ENCODE results near the gene MSMP. TPM values are rescaled to one million over a fixed set of nuclear protein-coding genes. Genes with fewer than 3 reads are reported as not detected.
A peak's percentile ranks its signal among the peaks of the same experiment; 100 is the strongest.

The MSMP gene
- total RNA-seq, 1 donor from 2014 or later = not detected

DNA sequence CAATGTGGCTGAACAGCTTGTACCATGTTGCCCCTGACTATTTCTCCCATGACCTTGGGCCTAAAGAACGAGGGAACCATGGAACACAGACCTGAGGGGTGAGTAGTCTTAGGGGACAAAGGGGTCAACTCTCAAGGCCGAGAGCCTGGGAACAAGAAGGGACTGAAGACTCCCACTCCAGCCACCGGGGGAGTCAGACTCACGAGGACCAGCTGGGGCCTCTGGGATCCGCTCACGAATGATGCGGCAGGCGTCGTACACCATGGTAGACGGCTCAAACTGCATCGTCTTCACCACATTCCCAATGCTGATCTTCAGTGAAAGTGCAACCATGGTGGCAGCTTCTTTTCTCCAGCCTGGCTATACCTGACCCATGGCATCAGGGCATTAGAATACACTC lies 28.7 kb downstream of the MSMP start:
- no peak overlapping the region for H3K4me3 ChIP-seq (ENCODE audit: low read depth, low read length)
- peaks cover 32% of the 10 kb centered on the region for H3K36me3 ChIP-seq (ENCODE audit: control insufficient read depth, insufficient read depth, low read length)
- TF ChIP-seq, protein P1, sequence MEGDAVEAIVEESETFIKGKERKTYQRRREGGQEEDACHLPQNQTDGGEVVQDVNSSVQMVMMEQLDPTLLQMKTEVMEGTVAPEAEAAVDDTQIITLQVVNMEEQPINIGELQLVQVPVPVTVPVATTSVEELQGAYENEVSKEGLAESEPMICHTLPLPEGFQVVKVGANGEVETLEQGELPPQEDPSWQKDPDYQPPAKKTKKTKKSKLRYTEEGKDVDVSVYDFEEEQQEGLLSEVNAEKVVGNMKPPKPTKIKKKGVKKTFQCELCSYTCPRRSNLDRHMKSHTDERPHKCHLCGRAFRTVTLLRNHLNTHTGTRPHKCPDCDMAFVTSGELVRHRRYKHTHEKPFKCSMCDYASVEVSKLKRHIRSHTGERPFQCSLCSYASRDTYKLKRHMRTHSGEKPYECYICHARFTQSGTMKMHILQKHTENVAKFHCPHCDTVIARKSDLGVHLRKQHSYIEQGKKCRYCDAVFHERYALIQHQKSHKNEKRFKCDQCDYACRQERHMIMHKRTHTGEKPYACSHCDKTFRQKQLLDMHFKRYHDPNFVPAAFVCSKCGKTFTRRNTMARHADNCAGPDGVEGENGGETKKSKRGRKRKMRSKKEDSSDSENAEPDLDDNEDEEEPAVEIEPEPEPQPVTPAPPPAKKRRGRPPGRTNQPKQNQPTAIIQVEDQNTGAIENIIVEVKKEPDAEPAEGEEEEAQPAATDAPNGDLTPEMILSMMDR (IDR thresholded peaks at IDR 0.05; ENCODE audit: insufficient read depth, low read length, severe bottlenecking) = no peak
- DNase-seq (ENCODE audit: low read depth) (no peak), FAIRE-seq (no peak)
- no peaks in the 10 kb centered on the region for H3K27me3 ChIP-seq (ENCODE audit: control insufficient read depth, insufficient read depth, low read length)

DNA sequence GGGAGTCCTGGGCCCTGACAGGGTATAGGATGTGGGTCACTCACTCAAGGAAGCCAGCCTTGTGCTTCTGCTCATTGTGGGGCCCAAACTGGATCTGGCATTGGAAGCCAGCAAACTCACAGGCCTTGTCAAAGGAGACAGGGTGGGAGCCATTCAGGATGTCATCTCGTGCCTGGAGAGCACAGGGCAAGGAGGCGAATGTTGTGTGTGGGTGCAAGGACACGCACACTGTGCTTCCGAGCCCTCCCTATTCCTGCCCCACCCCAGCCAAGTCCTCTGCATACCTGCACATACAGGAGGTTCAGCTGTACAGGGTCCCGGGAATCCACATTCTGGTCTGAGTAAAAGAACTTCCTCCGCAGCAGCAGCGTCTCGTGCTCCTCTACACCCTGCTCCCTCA lies 30.2 kb downstream of the MSMP start:
- no peak overlapping the region for H3K4me3 ChIP-seq (ENCODE audit: low read depth, low read length)
- H3K36me3 ChIP-seq (ENCODE audit: control insufficient read depth, insufficient read depth, low read length) = peaks cover 42% of the 10 kb centered on the region
- no peak for FAIRE-seq
- no peaks in the 10 kb centered on the region for H3K27me3 ChIP-seq (ENCODE audit: control insufficient read depth, insufficient read depth, low read length)
- no peak for DNase-seq (ENCODE audit: low read depth)
- TF ChIP-seq, protein P1 (IDR thresholded peaks at IDR 0.05; ENCODE audit: insufficient read depth, low read length, severe bottlenecking) = no peak

DNA sequence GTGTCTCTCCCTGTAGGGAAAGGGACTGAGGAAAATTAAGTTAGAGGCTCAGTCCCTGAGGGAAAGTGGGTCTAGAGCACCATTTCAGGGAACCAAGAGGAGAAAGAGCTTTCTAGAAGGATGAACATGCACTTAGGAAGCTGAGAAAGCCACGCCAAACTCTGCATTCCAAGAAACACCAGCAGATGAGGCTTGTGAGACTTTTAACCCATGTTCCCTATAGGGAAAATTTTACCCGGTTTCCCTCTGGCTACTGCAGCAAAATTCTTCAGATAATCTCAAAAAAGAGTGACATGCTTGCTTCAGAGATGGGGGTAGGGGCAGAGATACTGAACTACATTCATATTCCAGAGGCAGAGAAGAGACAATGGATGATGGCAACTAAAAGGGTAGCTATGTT lies 30.6 kb downstream of the MSMP start:
- DNase-seq (ENCODE audit: low read depth) (no peak), FAIRE-seq (no peak)
- Histone ChIP-seq H3K27me3 (ENCODE audit: control insufficient read depth, insufficient read depth, low read length) (no peaks in the 10 kb centered on the region), H3K36me3 (ENCODE audit: control insufficient read depth, insufficient read depth, low read length) (peaks cover 46% of the 10 kb centered on the region), H3K4me3 (ENCODE audit: low read depth, low read length) (no peak overlapping the region)
- TF ChIP-seq, protein P1 (IDR thresholded peaks at IDR 0.05; ENCODE audit: insufficient read depth, low read length, severe bottlenecking) = no peak

DNA sequence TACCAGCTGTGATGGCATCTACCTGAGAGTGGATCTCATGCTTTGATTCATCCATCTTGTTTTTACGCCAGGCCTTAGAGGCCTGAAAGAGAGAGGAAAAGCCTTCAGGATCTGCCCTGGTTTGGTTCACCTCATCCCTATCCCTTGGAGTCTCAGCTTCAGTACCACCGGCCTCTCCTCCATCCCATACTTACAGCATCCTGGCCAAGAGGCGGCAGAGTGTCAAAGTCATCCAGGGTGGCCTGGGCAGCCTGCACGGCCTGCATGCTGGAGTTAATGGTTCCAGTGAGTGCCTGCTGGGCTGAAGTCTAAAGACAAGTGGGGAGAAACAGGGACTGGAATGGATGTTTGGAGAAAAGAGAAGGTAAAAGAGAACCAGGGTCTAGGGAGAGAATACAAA lies 34.5 kb downstream of the MSMP start:
- TF ChIP-seq, protein P1 (IDR thresholded peaks at IDR 0.05; ENCODE audit: insufficient read depth, low read length, severe bottlenecking) = no peak
- Histone ChIP-seq H3K4me3 (ENCODE audit: low read depth, low read length) (no peak overlapping the region), H3K36me3 (ENCODE audit: control insufficient read depth, insufficient read depth, low read length) (peaks cover 65% of the 10 kb centered on the region), H3K27me3 (ENCODE audit: control insufficient read depth, insufficient read depth, low read length) (no peaks in the 10 kb centered on the region)
- FAIRE-seq (no peak), DNase-seq (ENCODE audit: low read depth) (no peak)

DNA sequence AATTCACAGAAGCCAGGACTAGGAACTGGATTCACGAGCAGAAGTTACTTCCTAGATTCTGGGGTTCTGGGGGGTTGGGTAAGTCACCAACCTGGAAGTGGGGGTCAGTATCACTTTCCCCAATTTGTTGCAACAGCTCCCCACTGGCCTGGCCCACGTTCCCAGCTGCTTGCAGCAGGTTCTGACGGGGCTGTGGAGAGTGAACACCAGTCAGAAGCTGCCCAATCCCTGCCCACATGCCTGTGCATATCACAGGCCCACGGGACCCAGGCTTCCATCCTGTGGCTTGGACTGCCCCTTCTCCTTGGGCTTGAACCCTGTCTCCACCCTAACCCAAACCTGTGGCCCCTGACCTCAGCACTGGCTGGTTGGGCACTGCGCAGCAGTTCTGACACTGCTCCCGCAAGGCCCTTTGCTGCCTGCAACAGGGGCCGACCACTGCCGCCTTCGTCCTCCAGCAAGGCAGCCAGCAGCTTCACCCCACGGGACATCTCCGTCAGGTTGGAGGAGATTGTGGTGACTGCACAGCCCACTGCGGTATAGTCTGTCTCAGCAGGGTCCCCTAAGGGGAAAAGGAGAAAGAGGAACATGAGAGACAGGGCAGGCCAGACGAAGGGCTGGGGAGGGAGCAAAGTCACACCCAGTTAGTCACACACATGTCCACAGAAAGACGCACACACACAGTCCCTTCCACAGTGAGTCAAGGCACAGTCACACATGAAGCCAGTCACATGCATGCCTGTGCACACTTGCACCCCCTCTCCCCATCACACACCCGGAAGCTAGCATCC lies 35.2 kb downstream of the MSMP start:
- DNase-seq (ENCODE audit: low read depth) = peak; percentile 93
- FAIRE-seq = peak; percentile 95
- Histone ChIP-seq H3K4me3 (ENCODE audit: low read depth, low read length) (no peak overlapping the region), H3K27me3 (ENCODE audit: control insufficient read depth, insufficient read depth, low read length) (no peaks in the 10 kb centered on the region), H3K36me3 (ENCODE audit: control insufficient read depth, insufficient read depth, low read length) (peaks cover 66% of the 10 kb centered on the region)
- TF ChIP-seq, protein P1 (IDR thresholded peaks at IDR 0.05; ENCODE audit: insufficient read depth, low read length, severe bottlenecking) = no peak

Measured in bronchial epithelial cell (primary cell).